HG03175 (cell line): Measurements from ENCODE around the gene INTS1.

Source experiments
- ATAC-seq: cut with Tn5 transposase; IDR thresholded peaks from one replicate; pipeline ENCODE4 v1.9.1; 2021; ENCODE audit warnings: mild to moderate bottlenecking, moderate library complexity; ENCODE audit not compliant: unreplicated experiment

INTS1 gene

GRCh38 chr7:1542329-1542728 lies 38.1 kb upstream of the INTS1 start:
- ATAC-seq: no peak

DNA sequence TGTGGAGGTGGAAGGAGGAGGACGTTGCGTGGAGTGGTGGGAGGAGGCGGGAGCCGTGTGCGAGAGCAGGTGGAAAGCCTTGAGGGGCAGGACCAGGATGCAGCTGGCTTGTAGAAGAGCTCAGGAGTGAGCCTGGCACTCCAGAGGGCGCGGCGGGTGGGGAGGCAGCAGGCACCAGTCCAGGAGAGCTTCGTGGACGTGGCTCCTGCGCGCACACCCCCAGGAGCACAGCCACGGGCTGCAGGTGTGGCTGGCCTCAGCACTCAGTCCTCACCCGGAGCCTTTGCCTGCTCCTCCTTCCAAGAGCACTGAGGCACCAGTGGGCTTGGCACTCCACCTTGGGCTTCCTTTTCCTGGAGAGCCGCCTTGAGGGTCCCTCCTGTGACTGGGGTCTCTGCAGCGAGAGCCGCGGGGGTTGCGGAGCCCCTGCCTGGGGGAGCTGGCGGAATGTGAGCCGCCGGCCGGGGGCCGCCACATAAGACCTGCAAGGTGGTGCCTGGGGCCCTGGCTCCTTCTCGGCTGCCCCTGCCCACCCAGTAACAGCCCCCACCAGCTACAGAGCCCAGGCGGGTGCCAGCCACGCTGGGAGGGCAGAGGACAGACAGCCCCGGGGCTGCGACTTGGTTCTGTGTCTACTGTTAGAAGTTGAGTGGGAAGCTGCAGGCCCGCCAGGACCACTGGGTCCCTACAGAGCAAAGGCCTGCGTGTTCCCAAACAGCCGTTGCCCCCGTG lies 37.4 kb upstream of the INTS1 start:
- ATAC-seq: no peak

GRCh38 chr7:1540776-1541271 lies 36.6 kb upstream of the INTS1 start:
- ATAC-seq: no peak

GRCh38 chr7:1539882-1540775 lies 35.9 kb upstream of the INTS1 start:
- ATAC-seq: no peak

DNA sequence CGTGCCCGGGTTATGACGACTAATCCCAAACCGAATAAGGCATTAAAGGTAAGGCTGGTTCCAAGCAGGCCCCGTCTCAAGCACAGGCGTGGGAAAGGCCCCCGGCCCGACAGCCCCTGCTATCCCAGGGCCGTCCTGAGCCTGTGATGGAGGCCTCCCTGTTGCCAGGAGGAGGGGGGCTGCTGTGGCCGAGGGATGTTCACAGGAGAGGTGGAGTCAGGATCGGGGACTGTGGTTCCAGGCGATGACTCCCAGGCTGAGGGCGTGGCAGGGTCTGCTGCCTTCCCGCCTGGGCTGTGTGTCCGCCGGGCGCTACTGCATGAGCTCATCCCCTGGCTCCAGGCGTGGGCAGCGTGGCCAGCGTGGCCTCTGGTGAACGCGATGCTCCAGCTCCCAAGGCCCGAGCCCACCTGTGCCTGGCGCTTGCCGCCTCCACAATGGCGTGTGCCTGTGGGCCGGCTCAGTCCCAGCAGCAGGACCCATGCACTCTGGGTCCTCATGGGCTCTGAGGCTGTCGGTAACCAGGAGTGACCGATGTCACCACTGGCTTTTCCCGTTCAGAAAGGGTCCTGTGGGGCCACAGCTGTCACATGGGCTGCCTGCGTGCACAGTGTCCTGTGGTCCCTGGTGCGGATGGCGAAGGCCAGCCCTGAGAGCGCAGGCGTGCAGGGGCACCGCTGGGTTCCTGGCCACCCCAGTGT lies 35.1 kb upstream of the INTS1 start:
- ATAC-seq: no peak

DNA sequence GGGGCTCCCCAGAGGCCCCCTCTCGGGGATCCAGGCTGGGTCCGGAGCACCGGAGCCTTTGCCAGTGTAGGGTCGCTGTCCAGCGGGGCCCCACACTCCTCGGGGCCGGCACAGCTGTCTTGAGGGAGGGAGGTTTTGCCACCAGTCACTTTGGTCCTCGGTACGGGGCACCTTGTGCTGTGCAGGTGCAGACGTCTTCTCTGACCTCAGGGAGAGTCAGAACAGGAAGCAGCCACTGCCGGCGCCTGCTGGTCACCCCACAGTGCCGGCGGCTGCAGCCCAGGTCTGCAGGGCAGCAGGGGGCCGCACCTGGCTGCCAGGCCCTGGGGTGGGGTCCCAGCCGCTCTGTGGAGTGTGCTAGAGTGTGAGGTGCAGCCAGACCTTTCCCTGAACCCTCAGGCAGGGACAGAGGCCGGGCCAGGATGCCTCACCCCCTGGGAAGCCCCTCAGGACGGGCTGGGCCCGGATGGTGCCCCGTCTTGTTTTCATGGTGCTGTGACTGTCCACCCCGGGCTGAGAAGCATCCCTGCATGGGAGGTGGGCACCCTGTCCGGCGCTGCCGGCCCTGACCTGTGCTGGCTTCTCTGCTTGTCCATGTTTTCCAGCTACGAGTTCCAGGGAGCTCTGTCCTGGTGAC lies 34.5 kb upstream of the INTS1 start:
- no peak for ATAC-seq

DNA sequence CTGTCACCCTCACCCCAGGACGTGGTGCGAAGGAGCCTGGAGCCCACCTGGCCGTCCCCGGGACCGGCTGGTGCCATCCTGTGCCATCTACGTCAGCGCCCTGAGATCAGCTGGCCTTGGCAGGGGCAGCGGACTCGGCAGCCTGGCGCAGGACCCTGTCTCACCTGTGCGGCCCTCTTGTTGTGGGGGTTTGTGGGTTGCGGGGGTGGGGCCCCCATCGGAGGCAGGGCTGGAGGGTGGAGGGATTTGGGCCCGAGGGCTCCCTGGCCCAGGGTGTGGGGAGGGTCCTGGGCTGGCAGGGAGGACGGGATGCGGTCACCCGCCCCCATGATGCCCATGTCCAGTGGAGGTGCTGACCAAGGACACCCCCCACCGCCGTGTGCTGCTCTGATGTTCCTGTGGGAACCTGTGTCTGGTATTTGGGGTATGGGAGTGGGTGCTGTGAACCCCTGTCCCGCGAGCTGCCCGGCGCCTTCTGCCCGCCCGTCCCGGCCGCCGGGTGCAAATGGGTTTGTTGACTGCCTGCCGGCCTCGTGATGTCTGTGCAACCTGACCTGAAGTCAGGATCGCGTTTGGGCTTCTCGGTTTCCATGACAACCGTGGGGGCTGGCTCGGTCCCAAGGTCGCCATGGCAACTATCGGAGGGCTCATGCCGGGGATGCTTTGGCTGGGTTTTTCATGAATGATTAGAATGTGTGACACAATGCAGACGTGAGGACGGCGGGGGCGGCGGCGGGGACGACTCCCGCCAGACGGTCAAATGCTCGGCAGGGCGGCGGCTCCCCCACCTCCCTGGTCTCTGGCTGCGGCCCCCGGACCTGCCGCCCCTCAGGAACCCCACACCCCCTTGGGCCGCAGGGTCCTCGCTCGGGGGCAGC lies 33.6 kb upstream of the INTS1 start:
- no peak for ATAC-seq

- ATAC-seq: no peak
Observed at GRCh38 chr7:1536743-1537534, 32.8 kb upstream of the INTS1 start.

DNA sequence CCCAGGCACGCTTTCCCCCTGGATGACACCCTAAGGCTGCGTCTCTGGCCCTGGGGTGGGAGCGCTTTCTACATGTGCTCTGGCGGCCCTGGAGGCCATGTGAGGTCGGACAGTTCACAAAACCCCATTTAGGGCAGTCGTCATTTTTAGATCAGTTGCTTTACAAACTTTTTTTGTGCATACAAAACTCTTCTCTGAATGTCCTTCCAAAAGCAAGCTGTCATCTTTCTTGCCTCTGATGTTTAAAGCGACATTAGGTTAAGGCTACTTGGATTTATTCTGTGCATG lies 32.2 kb upstream of the INTS1 start:
- ATAC-seq: no peak

GRCh38 chr7:1535701-1536454 lies 31.7 kb upstream of the INTS1 start:
- no peak for ATAC-seq

GRCh38 chr7:1535100-1535458 lies 30.9 kb upstream of the INTS1 start:
- no peak for ATAC-seq

- ATAC-seq: no peak
Observed at GRCh38 chr7:1534330-1535099, 30.3 kb upstream of the INTS1 start.

- ATAC-seq: no peak
Observed at GRCh38 chr7:1533547-1534329, 29.5 kb upstream of the INTS1 start.

DNA sequence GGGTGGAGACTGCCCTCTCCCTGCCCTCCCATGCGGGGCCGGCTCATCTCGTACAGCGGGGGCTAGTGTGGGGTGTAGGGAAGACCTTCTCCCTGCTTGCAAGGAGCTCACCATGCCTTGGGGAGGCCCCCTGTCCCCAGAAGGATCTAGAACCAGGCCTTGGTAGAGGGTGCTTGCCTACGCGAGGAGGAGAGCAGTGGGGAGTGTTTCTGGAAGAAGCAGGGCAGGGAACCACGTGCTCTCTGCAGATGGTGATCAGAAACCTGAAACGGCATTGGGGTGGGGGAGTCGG lies 29.0 kb upstream of the INTS1 start:
- ATAC-seq: no peak

GRCh38 chr7:1532456-1533254 lies 28.5 kb upstream of the INTS1 start:
- no peak for ATAC-seq

DNA sequence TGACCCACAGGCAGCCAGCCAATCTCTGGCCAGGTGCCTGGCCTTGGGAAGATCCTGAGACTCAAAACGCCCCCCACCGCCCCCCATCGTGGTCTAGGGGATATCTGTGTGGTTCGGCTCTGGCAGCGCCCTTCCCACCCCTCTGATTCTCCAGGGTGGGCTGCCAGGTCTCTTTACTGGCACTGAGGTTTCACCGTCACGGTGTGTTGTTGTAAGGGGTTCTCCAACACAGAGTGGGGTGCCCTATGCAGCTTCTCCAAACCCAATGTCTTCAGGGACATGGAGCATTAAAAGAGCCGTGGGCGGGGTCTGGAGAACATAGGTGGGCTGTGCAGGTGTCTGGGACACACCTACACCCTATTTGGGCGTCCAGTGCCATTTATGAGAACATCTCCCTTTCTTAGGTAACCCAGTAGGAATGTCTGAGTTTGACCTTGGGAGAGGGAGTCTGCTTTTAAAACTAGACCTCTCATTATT lies 27.8 kb upstream of the INTS1 start:
- no peak for ATAC-seq
